GM12891 (cell line): ENCODE data around the gene RYR3.

Source experiments
- POLR2A ChIP-seq: IDR thresholded peaks from 2 replicates; pipeline ENCODE4 v1.6.1; 2011; ENCODE audit warnings: low read depth, low read length, control low read depth
- POLR2AphosphoS5 ChIP-seq: IDR thresholded peaks from 2 replicates; pipeline ENCODE4 v1.6.1; 2011; ENCODE audit warnings: low read depth, low read length, control low read depth
- SPI1 ChIP-seq: IDR thresholded peaks from 2 replicates; pipeline ENCODE4 v1.6.1; 2011; ENCODE audit warnings: low read depth, low read length, control low read depth
- TAF1 ChIP-seq: IDR thresholded peaks from 2 replicates; pipeline ENCODE4 v1.6.1; 2011; ENCODE audit warnings: low read depth, low read length, control low read depth

DNA sequence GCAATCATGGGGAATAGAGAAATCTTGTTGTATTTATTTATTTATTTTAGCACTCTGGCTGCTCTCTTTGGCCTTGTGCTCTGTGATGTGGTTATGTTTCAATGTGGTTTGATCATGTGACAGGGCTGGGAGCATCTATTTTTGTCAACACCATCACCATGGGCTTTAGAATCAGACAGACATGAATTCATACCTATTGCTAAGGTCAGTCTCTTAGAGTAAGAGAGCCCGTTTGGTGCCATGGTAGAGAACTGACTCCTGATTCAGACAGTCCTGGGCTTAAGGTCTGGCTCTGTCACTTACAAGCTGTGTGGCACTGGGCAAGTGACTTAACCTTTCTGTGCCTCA is 157.0 kb downstream of the RYR3 start:
- no peak for TF ChIP-seq POLR2AphosphoS5
- no peak for TF ChIP-seq POLR2A
- TF ChIP-seq TAF1 = no peak
- no peak for TF ChIP-seq SPI1
